CD14-positive monocyte (primary cell): ENCODE measurements around the gene KLRC3. TPM values are rescaled to one million over a fixed set of nuclear protein-coding genes. Genes with fewer than 3 reads are reported as not detected.
"Not testable (repeated sequence)": the region's sequence is repeated elsewhere in the genome, so short reads cannot be mapped to it uniquely, and the experiment has no call there.

ENCODE experiments used
- DNase-seq, 3 donors: peaks; one replicate each; pipeline ENCODE4 v3.0.0-alpha.2; 2011 to 2022
- H2AFZ ChIP-seq: 2 replicates; pipeline ENCODE4 v1.6.0; 2012; ENCODE audit warnings: mild to moderate bottlenecking, low read depth, low read length, inconsistent platforms; ENCODE audit not compliant: insufficient read depth, poor library complexity, severe bottlenecking
- H3K27ac ChIP-seq, 2 donors: 1 replicate in 1 of 2; 2 replicates in 1 of 2; pipeline ENCODE4 v1.5.1; 2012 to 2013; ENCODE audit warnings: low read length in 2 of 2, control low read depth in 1 of 2, inconsistent platforms in 1 of 2, low read depth in 1 of 2, mild to moderate bottlenecking in 1 of 2
- H3K27me3 ChIP-seq, 2 donors: one replicate each; pipeline versions ENCODE4 v1.6.0 to v1.6.1; 2011 to 2013; ENCODE audit warnings: low read length in 2 of 2; ENCODE audit not compliant: control insufficient read depth in 2 of 2, insufficient read depth in 2 of 2
- H3K36me3 ChIP-seq, 2 donors: replicated peaks in 1 of 2; 1 replicate in 1 of 2; 2 replicates in 1 of 2; pipeline versions ENCODE4 v1.5.1 to v1.6.1; 2012 to 2013; ENCODE audit warnings: low read length in 2 of 2, control low read depth in 1 of 2, inconsistent platforms in 1 of 2, mild to moderate bottlenecking in 1 of 2; ENCODE audit not compliant: insufficient read depth in 2 of 2, control insufficient read depth in 1 of 2
- H3K4me1 ChIP-seq, 2 donors: 1 replicate in 1 of 2; 2 replicates in 1 of 2; pipeline versions ENCODE4 v1.5.1 to v1.6.1; 2012 to 2013; ENCODE audit warnings: low read length in 2 of 2, control low read depth in 1 of 2, inconsistent platforms in 1 of 2, mild to moderate bottlenecking in 1 of 2, moderate library complexity in 1 of 2; ENCODE audit not compliant: insufficient read depth in 2 of 2, control insufficient read depth in 1 of 2
- H3K4me2 ChIP-seq: replicated peaks from 2 replicates; pipeline ENCODE3; 2012; ENCODE audit warnings: low read length, moderate library complexity, mild to moderate bottlenecking; ENCODE audit not compliant: poor library complexity, severe bottlenecking; ENCODE audit errors: extremely low read depth
- H3K4me3 ChIP-seq, 3 experiments: fragments of 200-600 bp in 1 of 3; sonication (generic) in 1 of 3; replicated peaks in 1 of 3; 1 replicate in 2 of 3; 2 replicates in 1 of 3; pipeline ENCODE4 v1.5.1; 2011 to 2013; ENCODE audit warnings: low read length in 3 of 3, mild to moderate bottlenecking in 3 of 3, control low read depth in 2 of 3, low read depth in 2 of 3, inconsistent platforms in 1 of 3, moderate library complexity in 1 of 3
- H3K79me2 ChIP-seq: 2 replicates; pipeline ENCODE4 v1.6.0; 2012; ENCODE audit warnings: mild to moderate bottlenecking, control low read depth, inconsistent platforms, low read length, moderate library complexity; ENCODE audit not compliant: insufficient read depth
- H3K9ac ChIP-seq: 2 replicates; pipeline ENCODE4 v1.6.0; 2017; ENCODE audit warnings: low read length, mild to moderate bottlenecking; ENCODE audit not compliant: insufficient read depth, poor library complexity, severe bottlenecking
- H3K9me3 ChIP-seq, 2 donors: replicated peaks in 1 of 2; 1 replicate in 1 of 2; 2 replicates in 1 of 2; pipeline versions ENCODE4 v1.5.1 to v1.6.1; 2012 to 2013; ENCODE audit warnings: low read length in 2 of 2, control low read depth in 1 of 2; ENCODE audit not compliant: control insufficient read depth in 1 of 2, insufficient read depth in 1 of 2
- H4K20me1 ChIP-seq: 2 replicates; pipeline ENCODE4 v1.6.0; 2012; ENCODE audit warnings: mild to moderate bottlenecking, low read length, control low read depth, moderate library complexity; ENCODE audit not compliant: insufficient read depth
- H3K27ac Mint-ChIP-seq, 7 donors: one replicate each; pipeline ENCODE4 v1.8.0; 2020; ENCODE audit warnings: mild to moderate bottlenecking in 7 of 7, mixed read lengths in 7 of 7, moderate library complexity in 6 of 7, inconsistent platforms in 2 of 7
- H3K27me3 Mint-ChIP-seq, 3 donors: one replicate each; pipeline ENCODE4 v1.8.0; 2021 to 2022; ENCODE audit warnings: low read depth in 3 of 3, mild to moderate bottlenecking in 3 of 3, mixed read lengths in 3 of 3, moderate library complexity in 3 of 3, inconsistent platforms in 1 of 3
- H3K36me3 Mint-ChIP-seq, 2 donors: one replicate each; pipeline ENCODE4 v1.8.0; 2020; ENCODE audit warnings: mixed read lengths in 2 of 2, inconsistent platforms in 1 of 2, mild to moderate bottlenecking in 1 of 2
- H3K4me1 Mint-ChIP-seq: one replicate; pipeline ENCODE4 v1.8.0; 2020; ENCODE audit warnings: mild to moderate bottlenecking, mixed read lengths
- H3K4me3 Mint-ChIP-seq, 2 donors: one replicate each; pipeline ENCODE4 v1.8.0; 2020; ENCODE audit warnings: mild to moderate bottlenecking in 2 of 2, mixed read lengths in 2 of 2, moderate library complexity in 1 of 2
- H3K9me3 Mint-ChIP-seq, 7 donors: one replicate each; pipeline ENCODE4 v1.8.0; 2020 to 2022; ENCODE audit warnings: mixed read lengths in 7 of 7, mild to moderate bottlenecking in 6 of 7, moderate library complexity in 6 of 7, inconsistent platforms in 2 of 7
- WGBS: methylation state at CpG from one replicate; pipeline ENCODE4 v1.1.5; 2013; ENCODE audit warnings: missing lambda C conversion rate; ENCODE audit not compliant: insufficient coverage; 5-methylcytosine and 5-hydroxymethylcytosine counted together
- intact Hi-C, 2 donors: fragments of 100-400 bp; cut with micrococcal nuclease; formaldehyde crosslinking; loops; one replicate each; pipeline versions ENCODE4 v1.15.0 to v1.15.1; 2023
- polyA plus RNA-seq, 3 donors: library from polyadenylated mRNA; depleted of rRNA in 1 of 3; unstranded in 2 of 3; stranded (reverse) in 1 of 3; fragments of 300-500 nt in 2 of 3; fragments of >200 nt in 1 of 3; fragmentation: Illumina TruSeq in 2 of 3; gene quantifications; 1 replicate in 2 of 3; 2 replicates in 1 of 3; pipeline ENCODE4 v1.2.3, GENCODE V29; 2012 to 2021
- TF ChIP-seq, protein P1 (sequence below): fragments of 200-600 bp; IDR thresholded peaks from one replicate; pipeline ENCODE4 v1.8.0; 2022; ENCODE audit warnings: antibody characterized with exemption, mild to moderate bottlenecking

KLRC3 gene
- polyA plus RNA-seq, 3 donors, result not detected

DNA sequence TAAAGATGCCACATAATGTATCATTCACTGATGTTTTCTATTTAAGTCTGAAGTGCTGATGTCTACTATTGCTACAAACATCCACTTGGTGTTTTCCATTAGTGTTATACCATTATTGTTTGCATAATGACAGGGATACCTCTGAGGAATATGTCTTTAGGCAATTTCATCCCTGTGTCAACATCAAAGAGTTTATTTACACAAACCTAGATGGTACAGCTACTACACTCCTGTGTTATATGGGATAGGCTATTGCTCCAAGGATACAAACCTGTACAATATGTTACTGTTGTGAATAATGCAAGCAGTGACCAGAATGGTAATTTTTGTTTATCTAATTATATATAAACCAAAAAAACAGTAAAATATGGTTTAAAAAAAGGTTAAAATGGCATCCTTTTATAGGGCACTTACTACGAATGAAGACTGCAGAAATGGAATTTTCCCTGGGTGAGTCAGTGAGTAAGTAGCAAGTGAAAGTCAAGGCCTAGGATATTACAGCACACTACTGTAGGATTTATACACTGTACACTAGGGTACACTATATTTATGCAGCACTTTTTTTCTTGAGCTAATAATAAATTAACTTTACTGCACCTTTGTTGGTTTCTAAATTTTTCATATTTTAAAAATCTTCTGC lies 4.0 kb upstream of the KLRC3 start:
- H3K27ac Mint-ChIP-seq, H3K4me2 ChIP-seq, H3K27ac ChIP-seq, H3K9me3 ChIP-seq, H3K79me2 ChIP-seq, H3K36me3 ChIP-seq, H3K9ac ChIP-seq, H3K27me3 ChIP-seq, H3K9me3 Mint-ChIP-seq, H3K4me1 ChIP-seq, DNase-seq, H3K4me3 Mint-ChIP-seq, H3K4me1 Mint-ChIP-seq, H3K36me3 Mint-ChIP-seq, H4K20me1 ChIP-seq, H3K27me3 Mint-ChIP-seq, H2AFZ ChIP-seq, H3K4me3 ChIP-seq, intact Hi-C loops: not testable (repeated sequence)
- WGBS, result no CpG with 5 or more reads among the region's 1 CpG

DNA sequence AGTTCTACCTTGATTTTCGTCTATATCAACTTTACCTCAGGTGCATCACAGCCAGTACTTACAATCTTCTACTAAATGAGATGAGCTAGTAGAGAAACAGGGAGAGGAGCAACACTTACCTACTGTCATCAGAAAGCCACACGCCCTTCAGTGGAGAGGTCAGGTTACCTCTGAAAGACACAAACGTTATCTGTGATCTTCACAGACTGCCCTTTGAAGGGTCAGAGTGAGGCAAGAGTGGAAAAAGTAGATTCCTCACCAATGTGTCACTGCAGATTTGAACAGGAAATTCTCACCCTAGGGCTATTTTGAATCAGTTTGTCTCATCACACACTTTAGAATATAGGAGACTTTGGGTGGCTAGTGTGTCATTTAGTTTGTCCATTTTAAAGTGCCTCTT lies 1.8 kb upstream of the KLRC3 start:
- H3K27ac Mint-ChIP-seq, result not testable (repeated sequence)

DNA sequence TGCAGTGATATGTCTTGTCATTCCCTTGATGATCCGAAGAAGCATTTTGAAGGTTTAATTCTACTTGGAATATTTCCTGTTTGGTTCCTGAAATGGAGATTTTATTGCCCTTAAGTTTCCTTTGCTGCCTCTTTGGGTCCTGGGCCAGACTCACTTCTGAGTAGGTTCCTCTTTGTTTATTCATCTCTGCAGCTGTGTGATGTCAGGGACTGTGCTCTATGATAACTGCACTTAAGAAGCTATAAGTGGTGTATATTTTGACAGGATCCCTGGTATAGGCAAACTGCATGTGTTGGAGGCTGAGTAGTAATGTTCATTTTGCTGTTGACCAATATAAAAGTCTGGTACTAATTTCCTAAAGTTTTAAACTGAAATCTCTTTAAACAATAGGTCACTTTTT lies 11.0 kb downstream of the KLRC3 start, which contains the start of gene KLRC4:
Gene KLRC4, minus strand, starts transcription at position 366 of the 400 bp plus-strand sequence. Its CDS starts 182 bp downstream, at position 184.
- Histone ChIP-seq H3K4me1 (peaks cover 11 to 14% of the 10 kb centered on the region in 2 donors), H3K36me3 (no peaks in the 10 kb centered on the region), H3K9ac (no peak within 1 kb of the TSS), H3K27me3 (peaks cover 0 to 16% of the 10 kb centered on the region in 2 donors), H3K4me3 (no peak within 1 kb of the TSS), H3K79me2 (no peaks in the 10 kb centered on the region), H3K27ac (no peak within 1 kb of the TSS), H4K20me1 (no peaks in the 10 kb centered on the region), H3K9me3 (no peaks in the 10 kb centered on the region), H2AFZ (no peak within 1 kb of the TSS), H3K4me2 (no peak within 1 kb of the TSS)
- intact Hi-C loops, result loop anchor here in 1 of 2 donors (5.0 to 10.0 kb wide), 2 partner anchors 47 to 1245 kb away; no protein-coding TSS in a partner anchor
- peaks cover 0 to 4% (median 0%) of the 10 kb centered on the region in 7 donors for H3K9me3 Mint-ChIP-seq
- no peak within 1 kb of the TSS for H3K27ac Mint-ChIP-seq
- TF ChIP-seq, protein P1, sequence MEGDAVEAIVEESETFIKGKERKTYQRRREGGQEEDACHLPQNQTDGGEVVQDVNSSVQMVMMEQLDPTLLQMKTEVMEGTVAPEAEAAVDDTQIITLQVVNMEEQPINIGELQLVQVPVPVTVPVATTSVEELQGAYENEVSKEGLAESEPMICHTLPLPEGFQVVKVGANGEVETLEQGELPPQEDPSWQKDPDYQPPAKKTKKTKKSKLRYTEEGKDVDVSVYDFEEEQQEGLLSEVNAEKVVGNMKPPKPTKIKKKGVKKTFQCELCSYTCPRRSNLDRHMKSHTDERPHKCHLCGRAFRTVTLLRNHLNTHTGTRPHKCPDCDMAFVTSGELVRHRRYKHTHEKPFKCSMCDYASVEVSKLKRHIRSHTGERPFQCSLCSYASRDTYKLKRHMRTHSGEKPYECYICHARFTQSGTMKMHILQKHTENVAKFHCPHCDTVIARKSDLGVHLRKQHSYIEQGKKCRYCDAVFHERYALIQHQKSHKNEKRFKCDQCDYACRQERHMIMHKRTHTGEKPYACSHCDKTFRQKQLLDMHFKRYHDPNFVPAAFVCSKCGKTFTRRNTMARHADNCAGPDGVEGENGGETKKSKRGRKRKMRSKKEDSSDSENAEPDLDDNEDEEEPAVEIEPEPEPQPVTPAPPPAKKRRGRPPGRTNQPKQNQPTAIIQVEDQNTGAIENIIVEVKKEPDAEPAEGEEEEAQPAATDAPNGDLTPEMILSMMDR, result no peak
- peaks cover 5 to 10% (median 9%) of the 10 kb centered on the region in 3 donors for H3K27me3 Mint-ChIP-seq
- H3K4me3 Mint-ChIP-seq, result no peak within 1 kb of the TSS
- WGBS, result 0% methylated on average over 1 of the region's 1 CpG
- H3K36me3 Mint-ChIP-seq, result no peaks in the 10 kb centered on the region
- peaks cover 12% of the 10 kb centered on the region for H3K4me1 Mint-ChIP-seq
- DNase-seq, result peak; percentile 8 to 29 (median 10)

More for the DNA sequence above, 1.8 kb upstream of the KLRC3 start:
- H3K4me3 Mint-ChIP-seq, H3K36me3 ChIP-seq, H3K9ac ChIP-seq, H3K4me1 Mint-ChIP-seq, H2AFZ ChIP-seq, H3K27me3 Mint-ChIP-seq, H3K4me3 ChIP-seq, H3K4me1 ChIP-seq, H3K79me2 ChIP-seq, intact Hi-C loops, H3K27ac ChIP-seq, H3K27me3 ChIP-seq, H4K20me1 ChIP-seq, H3K9me3 Mint-ChIP-seq, H3K9me3 ChIP-seq, DNase-seq, H3K4me2 ChIP-seq, H3K36me3 Mint-ChIP-seq: not testable (repeated sequence)
- WGBS, result no CpG with 5 or more reads among the region's 3 CpGs
